HCT116 (cell line): ENCODE measurements around the gene CGNL1. TPM values are rescaled to one million over a fixed set of nuclear protein-coding genes. Genes with fewer than 3 reads are reported as not detected.

Source experiments
- ATAC-seq: fragments of 200-7000 bp; cut with Tn5 transposase; 2 replicates; pipeline ENCODE4 v1.9.1; 2020; ENCODE audit warnings: mild to moderate bottlenecking, moderate library complexity
- BruUV-seq: library from RNA; stranded (reverse); fragments of 400-500 nt; replicated peaks from 2 replicates; lab custom pipeline; 2021; lab: Mats Ljungman, UMichigan
- CTCF ChIA-PET: fragments of 300-600 bp; sonication (Branson Sonifier 250); formaldehyde crosslinking; loops from one replicate; lab custom pipeline; 2021; ENCODE audit warnings: antibody characterized with exemption; lab: Charles Lee
- POLR2A ChIA-PET: fragments of 300-600, 350-600 bp; sonication (Branson Sonifier 250); formaldehyde crosslinking; loops from one replicate; lab custom pipeline; 2021; ENCODE audit warnings: antibody characterized with exemption; lab: Charles Lee
- RAD21 ChIA-PET, 2 experiments: fragments of 300-600 bp; sonication (Branson Sonifier 250); formaldehyde crosslinking; loops; one replicate each; lab custom pipeline; 2023; ENCODE audit warnings: low total read pairs in 2 of 2; ENCODE audit not compliant: uncharacterized antibody in 2 of 2, unreplicated experiment in 2 of 2, low non-redundant PET in 1 of 2; lab: Charles Lee
- DNase-seq: peaks from one replicate; pipeline ENCODE4 v3.0.0-alpha.2; 2010; ENCODE audit warnings: low read depth, low spot score
- H2AFZ ChIP-seq: fragments of 200-600 bp; shearing (Covaris generic), sonication (generic); 2 replicates; pipeline ENCODE4 v1.6.1; 2017; ENCODE audit warnings: low read depth, mixed run types, mixed read lengths, antibody characterized with exemption, low read length; ENCODE audit not compliant: poor library complexity, severe bottlenecking
- H3K27ac ChIP-seq: 2 replicates; pipeline ENCODE4 v1.5.1; 2012; ENCODE audit warnings: low read depth, low read length
- H3K27me3 ChIP-seq: fragments of 200-600 bp; sonication (generic); 2 replicates; pipeline ENCODE4 v1.6.1; 2016; ENCODE audit warnings: mixed run types, low read length, mixed read lengths; ENCODE audit not compliant: insufficient read depth
- H3K36me3 ChIP-seq, 2 experiments: fragments of 200-500 bp in 1 of 2; fragments of 200-600 bp in 1 of 2; sonication (Bioruptor generic) in 1 of 2; sonication (generic) in 1 of 2; 2 replicates each; pipeline versions ENCODE4 v1.5.1 to v1.6.1; 2014 to 2016; ENCODE audit warnings: low read length in 2 of 2, inconsistent platforms in 1 of 2, mixed read lengths in 1 of 2, mixed run types in 1 of 2; ENCODE audit not compliant: insufficient read depth in 2 of 2, control insufficient read depth in 1 of 2
- H3K4me1 ChIP-seq, 2 experiments: fragments of 200-600 bp in 1 of 2; sonication (generic) in 1 of 2; 2 replicates each; pipeline versions ENCODE4 v1.5.1 to v1.6.1; 2012 to 2017; ENCODE audit warnings: low read length in 2 of 2, inconsistent platforms in 1 of 2, mild to moderate bottlenecking in 1 of 2, mixed read lengths in 1 of 2, mixed run types in 1 of 2, moderate library complexity in 1 of 2; ENCODE audit not compliant: insufficient read depth in 2 of 2, control insufficient read depth in 1 of 2
- H3K4me2 ChIP-seq: fragments of 200-600 bp; sonication (generic); 2 replicates; pipeline ENCODE4 v1.6.1; 2017; ENCODE audit warnings: mixed run types, low read length, mixed read lengths
- H3K4me3 ChIP-seq, 2 experiments: fragments of 200-600 bp in 1 of 2; sonication (generic) in 1 of 2; replicated peaks in 1 of 2; 2 replicates each; pipeline ENCODE4 v1.5.1; 2011 to 2016; ENCODE audit warnings: low read length in 2 of 2, control low read depth in 1 of 2, low read depth in 1 of 2, mild to moderate bottlenecking in 1 of 2, mixed read lengths in 1 of 2, mixed run types in 1 of 2
- H3K79me2 ChIP-seq: fragments of 200-600 bp; sonication (generic); 2 replicates; pipeline ENCODE4 v1.6.1; 2017; ENCODE audit warnings: mild to moderate bottlenecking, mixed run types, low read length, moderate library complexity, mixed read lengths; ENCODE audit not compliant: insufficient read depth
- H3K9ac ChIP-seq: fragments of 200-600 bp; sonication (generic); 2 replicates; pipeline ENCODE4 v1.6.1; 2016; ENCODE audit warnings: low read length, mixed read lengths
- H3K9me2 ChIP-seq: fragments of 200-600 bp; sonication (generic), shearing (Covaris generic); 2 replicates; pipeline ENCODE4 v1.6.1; 2017; ENCODE audit warnings: mixed run types, mild to moderate bottlenecking, moderate library complexity; ENCODE audit not compliant: insufficient read depth
- H3K9me3 ChIP-seq, 2 experiments: fragments of 200-500 bp in 1 of 2; fragments of 200-600 bp in 1 of 2; sonication (Bioruptor generic) in 1 of 2; sonication (generic) in 1 of 2; 2 replicates each; pipeline ENCODE4 v1.6.1; 2014 to 2017; ENCODE audit warnings: low read length in 2 of 2, mixed read lengths in 2 of 2, inconsistent platforms in 1 of 2, low read depth in 1 of 2, mild to moderate bottlenecking in 1 of 2, mixed run types in 1 of 2, moderate library complexity in 1 of 2; ENCODE audit not compliant: control insufficient read depth in 1 of 2, insufficient read depth in 1 of 2
- H4K20me1 ChIP-seq: fragments of 200-600 bp; sonication (generic), shearing (Covaris generic); 2 replicates; pipeline ENCODE4 v1.6.1; 2017; ENCODE audit warnings: mixed run types, mild to moderate bottlenecking, moderate library complexity; ENCODE audit not compliant: insufficient read depth
- EZH2phosphoT487 ChIP-seq: fragments of 200-600 bp; IDR thresholded peaks from 2 replicates; pipeline ENCODE4 v1.6.1; 2018; ENCODE audit warnings: antibody characterized with exemption, borderline replicate concordance
- POLR2AphosphoS5 ChIP-seq: IDR thresholded peaks from 2 replicates; pipeline ENCODE4 v1.6.1; 2011; ENCODE audit warnings: mild to moderate bottlenecking, low read depth, low read length, moderate library complexity
- SIN3A ChIP-seq: IDR thresholded peaks from 2 replicates; pipeline ENCODE4 v1.6.1; 2012; ENCODE audit warnings: low read depth
- SP1 ChIP-seq: IDR thresholded peaks from 2 replicates; pipeline ENCODE4 v1.6.1; 2012; ENCODE audit warnings: low read depth
- intact Hi-C: fragments of 100-400 bp; cut with micrococcal nuclease; formaldehyde crosslinking; loops from 2 replicates; pipeline ENCODE4 v1.10.0; 2022
- total RNA-seq: library from RNA; stranded (reverse); gene quantifications from one replicate; pipeline ENCODE4 v1.2.1, GENCODE V29; 2021; ENCODE audit not compliant: unreplicated experiment
- TF ChIP-seq, protein P1 (sequence below): IDR thresholded peaks from 2 replicates; pipeline ENCODE4 v1.6.1; 2012

The CGNL1 gene
- total RNA-seq, 1 experiment from 2014 or later = 2.2 TPM

DNA sequence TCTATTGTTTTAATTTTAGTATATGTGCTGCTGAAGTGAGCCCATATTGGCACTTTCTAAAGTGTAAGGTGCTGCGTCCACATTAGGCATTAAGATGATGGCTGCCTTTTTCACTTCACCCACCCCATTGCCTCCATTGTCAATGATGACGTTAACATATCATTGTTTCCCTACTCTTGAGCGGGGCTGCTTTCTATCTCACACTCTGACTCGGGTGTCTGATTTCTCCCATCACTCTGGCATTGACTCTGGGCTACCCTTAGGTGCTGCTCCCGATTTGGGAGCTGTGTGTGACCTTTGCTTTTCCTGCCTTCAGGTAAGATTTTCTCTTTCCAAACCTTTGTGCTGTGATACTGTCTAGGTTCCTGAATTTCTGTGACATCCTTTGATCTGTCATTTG lies 28.8 kb downstream of the CGNL1 start:
- Histone ChIP-seq H3K27ac (no peak overlapping the region), H3K9ac (no peak overlapping the region), H3K36me3 (no peaks in the 10 kb centered on the region), H4K20me1 (no peaks in the 10 kb centered on the region), H3K9me3 (no peaks in the 10 kb centered on the region), H3K4me1 (no peaks in the 10 kb centered on the region), H2AFZ (no peak overlapping the region), H3K9me2 (no peaks in the 10 kb centered on the region), H3K4me2 (no peak overlapping the region), H3K27me3 (no peaks in the 10 kb centered on the region), H3K4me3 (no peak overlapping the region), H3K79me2 (no peaks in the 10 kb centered on the region)
- no peak for TF ChIP-seq EZH2phosphoT487
- BruUV-seq = no TSS peak
- ChIA-PET RAD21 (no interaction called here), POLR2A (no interaction called here), CTCF (no interaction called here)
- DNase-seq (no peak), ATAC-seq (no peak)
- intact Hi-C loops = no loop called here

- Histone ChIP-seq H3K36me3 (no peaks in the 10 kb centered on the region), H3K9ac (no peak overlapping the region), H3K79me2 (no peaks in the 10 kb centered on the region), H3K4me2 (no peak overlapping the region), H3K4me3 (no peak overlapping the region), H3K9me2 (no peaks in the 10 kb centered on the region), H3K27ac (no peak overlapping the region)
- intact Hi-C loops = no loop called here
- no peak for ATAC-seq
- ChIA-PET RAD21 (no interaction called here), CTCF (no interaction called here)
- BruUV-seq = no TSS peak
- no peak for TF ChIP-seq SP1
- TF ChIP-seq, protein P1, sequence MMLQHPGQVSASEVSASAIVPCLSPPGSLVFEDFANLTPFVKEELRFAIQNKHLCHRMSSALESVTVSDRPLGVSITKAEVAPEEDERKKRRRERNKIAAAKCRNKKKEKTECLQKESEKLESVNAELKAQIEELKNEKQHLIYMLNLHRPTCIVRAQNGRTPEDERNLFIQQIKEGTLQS = no peak
- no peak for TF ChIP-seq POLR2AphosphoS5
- no peak for TF ChIP-seq EZH2phosphoT487
- no peak for TF ChIP-seq SIN3A
- TF ChIP-seq, all 23 proteins: peak for 0
- H2AFZ ChIP-seq = no peak overlapping the region
- DNase-seq = no peak
- H3K4me1 ChIP-seq = no peaks in the 10 kb centered on the region
- H4K20me1 ChIP-seq = no peaks in the 10 kb centered on the region
- POLR2A ChIA-PET = no interaction called here
- no peaks in the 10 kb centered on the region for H3K9me3 ChIP-seq
- H3K27me3 ChIP-seq = no peaks in the 10 kb centered on the region
Observed at GRCh38 chr15:57406062-57406772, 29.9 kb downstream of the CGNL1 start.
